Cardiac septum (tissue), 1 donor: ENCODE data around the gene UBE3B. TPM values are rescaled to one million over a fixed set of nuclear protein-coding genes. Genes with fewer than 3 reads are reported as not detected.

Experiments used
- DNase-seq: peaks from one replicate; pipeline ENCODE4 v3.0.0-alpha.2; 2020; ENCODE audit warnings: low spot score
- intact Hi-C: fragments of 100-400 bp; cut with DNase I; formaldehyde crosslinking; loops from one replicate; pipeline ENCODE4 v1.14.0; 2022
- total RNA-seq: library from RNA; stranded (reverse); fragmentation: NEBNext Ultra II Directional; extraction: Animal tissue kit (Norgen Biotek cat#: 25700); gene quantifications from one replicate; pipeline ENCODE4 v1.2.1, GENCODE V29; 2021
- donor health status: DM: no; HTN: no; CAD: no.

UBE3B gene
- total RNA-seq, 1 donor from 2014 or later = 47.1 TPM

GRCh38 chr12:109558374-109559199 is 81.2 kb downstream of the UBE3B start:
- DNase-seq = peak; percentile 63
- intact Hi-C loops = no loop called here

GRCh38 chr12:109559200-109559505 is 81.7 kb downstream of the UBE3B start:
- no peak for DNase-seq
- intact Hi-C loops = no loop called here

- intact Hi-C loops = no loop called here
- DNase-seq = peak; percentile 44
These were observed 82.2 kb downstream of the UBE3B start for GRCh38 chr12:109559601-109560000.

GRCh38 chr12:109560867-109561710 is 83.7 kb downstream of the UBE3B start:
- intact Hi-C loops = no loop called here
- DNase-seq = peak; percentile 55

- intact Hi-C loops = no loop called here
- DNase-seq = no peak
These were observed 84.2 kb downstream of the UBE3B start for GRCh38 chr12:109561711-109562030.

- intact Hi-C loops = no loop called here
- DNase-seq = no peak
These were observed 85.4 kb downstream of the UBE3B start for GRCh38 chr12:109562871-109563270.

- DNase-seq = peak; percentile 79
- intact Hi-C loops = no loop called here
These were observed 86.2 kb downstream of the UBE3B start for GRCh38 chr12:109563291-109564284.

GRCh38 chr12:109566424-109566823 is 89.0 kb downstream of the UBE3B start:
- intact Hi-C loops = no loop called here
- DNase-seq = no peak

- intact Hi-C loops = no loop called here
- DNase-seq = no peak
These were observed 89.9 kb downstream of the UBE3B start for GRCh38 chr12:109567296-109567695.

GRCh38 chr12:109567967-109568366 is 90.5 kb downstream of the UBE3B start:
- intact Hi-C loops = no loop called here

GRCh38 chr12:109568486-109568885 is 91.1 kb downstream of the UBE3B start:
- intact Hi-C loops = no loop called here
- DNase-seq = no peak

More at GRCh38 chr12:109567967-109568366, 90.5 kb downstream of the UBE3B start:
- DNase-seq = no peak

GRCh38 chr12:109571773-109572505 is 94.5 kb downstream of the UBE3B start:
- DNase-seq = no peak
- intact Hi-C loops = loop anchor here (5.0 kb wide), 1 partner anchor 145 kb away; no protein-coding TSS in a partner anchor

- intact Hi-C loops = loop anchor here (5.0 kb wide), 1 partner anchor 145 kb away; no protein-coding TSS in a partner anchor
- no peak for DNase-seq
These were observed 95.0 kb downstream of the UBE3B start for GRCh38 chr12:109572506-109572845.

GRCh38 chr12:109573029-109573913 is 95.8 kb downstream of the UBE3B start, which contains the start of the genes MMAB and MVK:
MMAB (minus strand) TSS chr12:109573504; CDS start chr12:109573480, 24 bp downstream.
MVK (plus strand) TSS chr12:109573794; CDS start chr12:109574823, 1,029 bp downstream.
- DNase-seq = peak; percentile 99
- intact Hi-C loops = loop anchor here (5.0 kb wide), 1 partner anchor 146 kb away; no protein-coding TSS in a partner anchor

GRCh38 chr12:109573914-109574244 is 96.4 kb downstream of the UBE3B start:
- intact Hi-C loops = loop anchor here (5.0 kb wide), 1 partner anchor 147 kb away; no protein-coding TSS in a partner anchor
- no peak for DNase-seq

- intact Hi-C loops = no loop called here
- no peak for DNase-seq
These were observed 98.2 kb downstream of the UBE3B start for GRCh38 chr12:109575683-109576082.

GRCh38 chr12:109577311-109577710 is 99.9 kb downstream of the UBE3B start:
- no peak for DNase-seq
- intact Hi-C loops = no loop called here
